A549 (cell line): Measurements from ENCODE around the gene DHRS4. TPM values are rescaled to one million over a fixed set of nuclear protein-coding genes. Genes with fewer than 3 reads are reported as not detected.

Experiments
- ATAC-seq, 2 experiments: fragments of 200-7000 bp in 1 of 2; fragments of >200 bp in 1 of 2; cut with Nextera tagmentation in 1 of 2; cut with Tn5 transposase in 1 of 2; 3 replicates each; pipeline versions ENCODE4 v1.8.0 to v1.9.1; 2018 to 2020; ENCODE audit warnings: mild to moderate bottlenecking in 1 of 2, moderate library complexity in 1 of 2
- CTCF ChIA-PET: fragments of 300-600 bp; sonication (Branson Sonifier 250); formaldehyde crosslinking; extraction: SDS; loops from one replicate; lab custom pipeline; 2021; ENCODE audit warnings: antibody characterized with exemption, inconsistent platforms; lab: Yijun Ruan, JAX
- POLR2A ChIA-PET: fragments of 350-600 bp; formaldehyde crosslinking; extraction: SDS; loops from one replicate; lab custom pipeline; 2021; ENCODE audit warnings: antibody characterized with exemption, inconsistent platforms; lab: Yijun Ruan, JAX
- DNase-seq, 2 experiments: peaks; one replicate each; pipeline versions ENCODE4 v3.0.0 to v3.0.0-alpha.2; 2011 to 2016; ENCODE audit warnings: low read depth in 1 of 2, low spot score in 1 of 2
- FAIRE-seq: peaks from 2 replicates; lab custom pipeline; 2011; peaks lifted over from hg19 to GRCh38; lab: Jason Lieb, UNC
- H3K27ac ChIP-seq, 2 experiments: fragments of >200 bp; sonication (Bioruptor Twin); formaldehyde crosslinking; 3 replicates each; pipeline ENCODE4 v1.5.1; 2016 to 2017
- H3K4me1 ChIP-seq: fragments of >200 bp; sonication (Bioruptor Twin); formaldehyde crosslinking; 3 replicates; pipeline ENCODE4 v1.6.1; 2016
- H3K4me2 ChIP-seq: fragments of >200 bp; sonication (Bioruptor Twin); formaldehyde crosslinking; 3 replicates; pipeline ENCODE4 v1.6.1; 2016
- H3K4me3 ChIP-seq: fragments of >200 bp; sonication (Bioruptor Twin); formaldehyde crosslinking; 3 replicates; pipeline ENCODE4 v1.5.1; 2016
- H3K9me3 ChIP-seq: fragments of >200 bp; sonication (Bioruptor Twin); formaldehyde crosslinking; 3 replicates; pipeline ENCODE4 v1.6.1; 2016
- CBX2 ChIP-seq: fragments of 200-600 bp; sonication (generic); IDR thresholded peaks from 2 replicates; pipeline ENCODE4 v1.6.1; 2016; ENCODE audit warnings: low read depth, mild to moderate bottlenecking, borderline replicate concordance
- CBX8 ChIP-seq: fragments of 200-600 bp; sonication (generic); IDR thresholded peaks from 2 replicates; pipeline ENCODE4 v1.6.1; 2016
- CHD2 ChIP-seq: fragments of 150-350 bp; IDR thresholded peaks from 2 replicates; pipeline ENCODE4 v1.6.1; 2014; ENCODE audit warnings: low read length; ENCODE audit not compliant: partially characterized antibody
- E2F6 ChIP-seq: IDR thresholded peaks from 2 replicates; pipeline ENCODE4 v1.6.1; 2012; ENCODE audit warnings: low read depth, borderline replicate concordance
- EP300 ChIP-seq, 2 experiments: fragments of >200 bp; sonication (Bioruptor Twin); formaldehyde crosslinking; IDR thresholded peaks; 2 replicates in 1 of 2; 3 replicates in 1 of 2; pipeline ENCODE4 v1.6.1; 2016 to 2017
- KDM1A ChIP-seq: fragments of 200-600 bp; sonication (generic); IDR thresholded peaks from 2 replicates; pipeline ENCODE4 v1.6.1; 2016; ENCODE audit warnings: low read depth, mild to moderate bottlenecking
- KDM5A ChIP-seq: fragments of 200-600 bp; sonication (generic); IDR thresholded peaks from 2 replicates; pipeline ENCODE4 v1.6.1; 2016; ENCODE audit warnings: antibody characterized with exemption, mild to moderate bottlenecking
- MAFK ChIP-seq: fragments of 450-650 bp; IDR thresholded peaks from 2 replicates; pipeline ENCODE4 v1.6.1; 2014; ENCODE audit not compliant: partially characterized antibody
- NPAS2 ChIP-seq: fragments of 250-450 bp; sonication (Bioruptor Pico); IDR thresholded peaks from 2 replicates; pipeline ENCODE4 v1.8.0; 2022; ENCODE audit warnings: mild to moderate bottlenecking, moderate library complexity, borderline replicate concordance
- PBX3 ChIP-seq: IDR thresholded peaks from 2 replicates; pipeline ENCODE4 v1.6.1; 2012
- RCOR1 ChIP-seq: fragments of 150-350 bp; IDR thresholded peaks from 2 replicates; pipeline ENCODE4 v1.6.1; 2014; ENCODE audit warnings: antibody characterized with exemption, low read length, low read depth
- REST ChIP-seq: fragments of 200-600 bp; sonication (generic); IDR thresholded peaks from 2 replicates; pipeline ENCODE4 v1.6.1; 2016; ENCODE audit warnings: antibody characterized with exemption, mild to moderate bottlenecking, moderate library complexity
- RFX5 ChIP-seq: fragments of 450-650 bp; IDR thresholded peaks from 2 replicates; pipeline ENCODE4 v1.7.1; 2014; ENCODE audit warnings: antibody characterized with exemption, mild to moderate bottlenecking, moderate library complexity
- SMC3 ChIP-seq: fragments of >200 bp; sonication (Bioruptor Twin); formaldehyde crosslinking; IDR thresholded peaks from 3 replicates; pipeline ENCODE4 v1.6.1; 2018; ENCODE audit warnings: inconsistent platforms
- TFCP2L1 ChIP-seq: fragments of 250-450 bp; sonication (Bioruptor Pico); IDR thresholded peaks from 2 replicates; pipeline ENCODE4 v1.5.0; 2021; ENCODE audit warnings: mild to moderate bottlenecking
- USF2 ChIP-seq: fragments of 450-650 bp; IDR thresholded peaks from 2 replicates; pipeline ENCODE4 v1.6.1; 2014; ENCODE audit warnings: antibody characterized with exemption
- ZFP36 ChIP-seq: fragments of 450-650 bp; IDR thresholded peaks from 2 replicates; pipeline ENCODE4 v1.6.1; 2014; ENCODE audit warnings: borderline replicate concordance; ENCODE audit not compliant: partially characterized antibody
- ZNF302 ChIP-seq: fragments of 250-450 bp; sonication (Bioruptor Pico); IDR thresholded peaks from 2 replicates; pipeline ENCODE4 v1.9.0; 2021; ENCODE audit warnings: inconsistent platforms, mild to moderate bottlenecking, moderate library complexity
- WGBS: methylation state at CpG from one replicate; pipeline ENCODE4 v1.1.6; 2017; ENCODE audit errors: missing lambda C conversion rate; 5-methylcytosine and 5-hydroxymethylcytosine counted together
- polyA plus RNA-seq, 4 experiments: library from polyadenylated mRNA; depleted of rRNA in 3 of 4; stranded (reverse); fragments of >200 nt; fragmentation: RNase III in 1 of 4; extraction: RNeasy Plus Mini Kit Qiagen cat#74134 plus additional on column Dnase treatment in 1 of 4; gene quantifications; 2 replicates in 3 of 4; 3 replicates in 1 of 4; pipeline ENCODE4 v1.2.3, GENCODE V29; 2011 to 2017

DHRS4 gene
- polyA plus RNA-seq, 2 of the 4 experiments (the other 2 are of a cell fraction) = 28.5 to 64.8 TPM

GRCh38 chr14:23936084-23936829 is 17.3 kb upstream of the DHRS4 start:
- CTCF ChIA-PET = interaction anchor here (0.6 to 1.3 kb wide), 8 partner anchors 8 to 377 kb away, joined by 3 to 4 read pairs (median 3); no protein-coding TSS in a partner anchor
- Histone ChIP-seq H3K9me3 (no peaks in the 10 kb centered on the region), H3K4me1 (no peaks in the 10 kb centered on the region), H3K27ac (no peak overlapping the region), H3K4me2 (no peak overlapping the region), H3K4me3 (no peak overlapping the region)
- DNase-seq = no peak
- WGBS = 37% methylated on average over 7 of the region's 7 CpGs
- no peak for FAIRE-seq
- TF ChIP-seq EP300 (IDR thresholded peaks at IDR 0.05) (no peak), ZNF302 (CRISPR knock-in tag) (no peak), CBX8 (no peak), NPAS2 (CRISPR knock-in tag) (no peak), KDM1A (no peak), PBX3 (no peak), REST (no peak), TFCP2L1 (CRISPR knock-in tag) (no peak), KDM5A (no peak), RCOR1 (no peak), ZFP36 (no peak), CHD2 (no peak), SMC3 (no peak)
- POLR2A ChIA-PET = no interaction called here
- ATAC-seq = no peak

GRCh38 chr14:23937203-23937602 is 16.4 kb upstream of the DHRS4 start:
- no peak for DNase-seq
- Histone ChIP-seq H3K4me2 (no peak overlapping the region), H3K4me3 (no peak overlapping the region), H3K4me1 (no peaks in the 10 kb centered on the region), H3K9me3 (no peaks in the 10 kb centered on the region)
- TF ChIP-seq CBX2 = no peak
- TF ChIP-seq CBX8 = no peak
- no peak for TF ChIP-seq RFX5
- TF ChIP-seq E2F6 = no peak
- no peak for TF ChIP-seq MAFK
- no peak for TF ChIP-seq USF2
- TF ChIP-seq, all 56 proteins: peak for 0
- no peak overlapping the region for H3K27ac ChIP-seq
- no peak for ATAC-seq
- FAIRE-seq = no peak
- ChIA-PET POLR2A (no interaction called here), CTCF (interaction anchor here (0.6 to 1.2 kb wide), 9 partner anchors 9 to 378 kb away, joined by 3 to 4 read pairs (median 3); no protein-coding TSS in a partner anchor)
- 100% methylated on average over 2 of the region's 2 CpGs for WGBS
